HFFc6 (cell line): Measurements from ENCODE around the gene CD164L2. TPM values are rescaled to one million over a fixed set of nuclear protein-coding genes. Genes with fewer than 3 reads are reported as not detected.

Source experiments
- DNase-seq: peaks from one replicate; pipeline ENCODE4 v3.0.0-alpha.2; 2018
- H3K27ac Mint-ChIP-seq: 2 replicates; pipeline ENCODE4 v1.8.0; 2020; ENCODE audit warnings: mild to moderate bottlenecking, mixed read lengths
- H3K27me3 Mint-ChIP-seq: 2 replicates; pipeline ENCODE4 v1.8.0; 2021; ENCODE audit warnings: mild to moderate bottlenecking, moderate library complexity, mixed read lengths; ENCODE audit not compliant: insufficient read depth
- H3K36me3 Mint-ChIP-seq: 2 replicates; pipeline ENCODE4 v1.8.0; 2021; ENCODE audit warnings: low read depth, mixed read lengths
- H3K4me1 Mint-ChIP-seq: 2 replicates; pipeline ENCODE4 v1.8.0; 2020; ENCODE audit warnings: low read depth, mixed read lengths
- H3K4me3 Mint-ChIP-seq: 2 replicates; pipeline ENCODE4 v1.8.0; 2020; ENCODE audit warnings: mild to moderate bottlenecking, moderate library complexity, mixed read lengths
- H3K9me3 Mint-ChIP-seq: 2 replicates; pipeline ENCODE4 v1.8.0; 2020; ENCODE audit warnings: mild to moderate bottlenecking, mixed read lengths
- total RNA-seq, 6 experiments: library from RNA; stranded (reverse); fragmentation: NEBNext Ultra II Directional; extraction: Animal tissue kit (Norgen Biotek cat#: 25700); gene quantifications; 2 replicates in 1 of 6; 3 replicates in 5 of 6; pipeline ENCODE4 v1.2.3, GENCODE V29; 2021
- TF ChIP-seq, protein P1 (sequence below): fragments of 200-600 bp; sonication (generic); IDR thresholded peaks from 2 replicates; pipeline ENCODE4 v1.5.0; 2021; ENCODE audit warnings: antibody characterized with exemption, mild to moderate bottlenecking

Gene CD164L2
- total RNA-seq, 6 experiments from 2014 or later: not detected

DNA sequence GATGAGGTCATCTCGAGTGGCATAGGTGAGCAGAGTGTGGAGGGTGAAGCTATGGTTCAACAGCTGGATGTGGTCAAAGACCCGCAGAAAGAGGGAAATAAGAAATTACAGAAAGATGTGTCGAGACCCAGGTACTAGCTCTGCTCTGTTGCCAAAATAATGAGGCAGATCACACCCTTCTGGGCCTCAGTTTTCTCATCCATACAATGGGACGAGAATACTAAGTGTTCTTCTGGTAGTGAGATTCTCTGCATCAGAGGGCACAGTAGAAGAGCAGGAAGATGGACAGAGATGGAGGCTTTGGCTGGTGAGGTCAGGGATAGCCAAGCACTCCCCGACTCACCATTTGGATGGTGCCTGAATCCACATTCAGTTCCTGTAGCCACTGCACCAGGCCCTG is 27.4 kb downstream of the CD164L2 start:
- no peak for DNase-seq
- TF ChIP-seq, protein P1, sequence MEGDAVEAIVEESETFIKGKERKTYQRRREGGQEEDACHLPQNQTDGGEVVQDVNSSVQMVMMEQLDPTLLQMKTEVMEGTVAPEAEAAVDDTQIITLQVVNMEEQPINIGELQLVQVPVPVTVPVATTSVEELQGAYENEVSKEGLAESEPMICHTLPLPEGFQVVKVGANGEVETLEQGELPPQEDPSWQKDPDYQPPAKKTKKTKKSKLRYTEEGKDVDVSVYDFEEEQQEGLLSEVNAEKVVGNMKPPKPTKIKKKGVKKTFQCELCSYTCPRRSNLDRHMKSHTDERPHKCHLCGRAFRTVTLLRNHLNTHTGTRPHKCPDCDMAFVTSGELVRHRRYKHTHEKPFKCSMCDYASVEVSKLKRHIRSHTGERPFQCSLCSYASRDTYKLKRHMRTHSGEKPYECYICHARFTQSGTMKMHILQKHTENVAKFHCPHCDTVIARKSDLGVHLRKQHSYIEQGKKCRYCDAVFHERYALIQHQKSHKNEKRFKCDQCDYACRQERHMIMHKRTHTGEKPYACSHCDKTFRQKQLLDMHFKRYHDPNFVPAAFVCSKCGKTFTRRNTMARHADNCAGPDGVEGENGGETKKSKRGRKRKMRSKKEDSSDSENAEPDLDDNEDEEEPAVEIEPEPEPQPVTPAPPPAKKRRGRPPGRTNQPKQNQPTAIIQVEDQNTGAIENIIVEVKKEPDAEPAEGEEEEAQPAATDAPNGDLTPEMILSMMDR: no peak
- Mint-ChIP-seq H3K27me3 (no peaks in the 10 kb centered on the region; the same call in 1 of the 2 replicates), H3K9me3 (no peaks in the 10 kb centered on the region), H3K27ac (no peak overlapping the region), H3K4me1 (no peaks in the 10 kb centered on the region), H3K4me3 (no peak overlapping the region), H3K36me3 (peaks cover 28% of the 10 kb centered on the region)

DNA sequence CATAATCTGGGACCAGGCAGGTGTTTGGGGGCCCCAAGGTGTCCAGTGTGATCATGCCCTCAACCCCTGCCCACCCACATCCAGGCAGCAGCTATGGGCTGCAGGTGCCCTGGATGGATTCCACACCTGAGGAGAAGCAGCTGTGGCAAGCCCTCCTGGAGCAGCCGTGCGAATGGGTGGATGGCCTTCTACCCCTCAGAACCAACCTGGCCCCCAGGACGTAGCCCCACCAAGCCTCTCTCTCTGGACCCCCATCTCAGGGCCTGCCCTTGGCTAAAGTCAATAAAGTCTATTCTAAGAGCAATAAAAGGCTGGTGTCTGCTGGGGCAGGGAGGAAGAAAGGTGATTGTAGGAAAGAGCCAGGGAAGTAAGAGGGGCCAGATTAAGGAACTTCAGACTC is 29.5 kb downstream of the CD164L2 start:
- Mint-ChIP-seq H3K27ac (no peak overlapping the region), H3K36me3 (peaks cover 14% of the 10 kb centered on the region; the same call in 1 of the 2 replicates), H3K4me1 (no peaks in the 10 kb centered on the region), H3K9me3 (no peaks in the 10 kb centered on the region), H3K4me3 (no peak overlapping the region), H3K27me3 (no peaks in the 10 kb centered on the region; the same call in 1 of the 2 replicates)
- DNase-seq: no peak
- TF ChIP-seq, protein P1: no peak

DNA sequence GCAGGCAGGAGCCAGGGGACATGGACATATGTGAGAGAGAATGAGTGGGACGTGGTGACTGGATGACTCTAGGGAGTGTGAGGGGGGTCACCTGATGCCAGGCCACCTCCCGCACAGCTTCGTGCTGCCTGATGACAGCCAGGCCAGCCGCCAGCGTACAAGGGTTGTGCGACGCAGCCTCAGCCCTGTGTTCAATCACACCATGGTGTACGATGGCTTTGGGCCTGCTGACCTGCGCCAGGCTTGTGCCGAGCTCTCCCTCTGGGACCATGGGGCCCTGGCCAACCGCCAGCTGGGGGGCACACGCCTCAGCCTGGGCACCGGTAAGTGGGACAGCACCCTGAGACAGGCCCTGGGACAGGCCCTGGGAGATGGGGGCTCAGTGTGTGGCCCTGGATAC is 30.0 kb downstream of the CD164L2 start:
- TF ChIP-seq, protein P1: no peak
- Mint-ChIP-seq H3K4me3 (no peak overlapping the region), H3K27me3 (no peaks in the 10 kb centered on the region; the same call in 1 of the 2 replicates), H3K9me3 (no peaks in the 10 kb centered on the region), H3K4me1 (no peaks in the 10 kb centered on the region), H3K36me3 (peaks cover 14% of the 10 kb centered on the region; the same call in 1 of the 2 replicates), H3K27ac (no peak overlapping the region)
- DNase-seq: no peak

DNA sequence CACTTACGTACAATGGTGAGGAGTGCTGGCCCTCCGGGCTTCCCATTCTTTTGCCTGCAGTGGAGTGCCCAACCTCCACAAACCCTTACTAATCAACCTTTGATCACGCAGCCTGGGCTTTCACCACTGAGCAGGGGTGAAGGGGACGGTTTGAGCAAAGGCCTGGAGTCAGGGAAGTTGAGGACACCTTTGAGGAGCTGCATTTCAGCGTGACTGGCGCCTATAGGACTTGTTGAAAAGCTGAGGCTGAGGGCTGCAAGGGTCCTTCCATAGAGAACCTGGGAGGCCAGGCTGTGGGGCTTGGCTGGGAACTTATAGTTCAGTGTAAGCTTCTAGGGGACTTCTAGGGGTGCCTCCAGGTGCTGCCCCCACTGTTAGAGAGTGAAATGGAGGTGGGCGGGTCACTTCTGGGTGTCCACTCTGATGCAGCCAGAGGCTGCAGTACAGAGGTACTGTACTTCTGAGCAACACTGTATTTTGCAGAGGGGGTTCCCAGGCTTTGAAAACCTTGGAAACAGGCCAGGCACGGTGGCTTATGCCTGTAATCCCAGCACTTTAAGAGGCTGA is 31.5 kb downstream of the CD164L2 start:
- no peak overlapping the region for H3K4me3 Mint-ChIP-seq
- H3K36me3 Mint-ChIP-seq: peaks cover 10% of the 10 kb centered on the region; the same call in 1 of the 2 replicates
- H3K4me1 Mint-ChIP-seq: no peaks in the 10 kb centered on the region; the same call in 1 of the 2 replicates
- TF ChIP-seq, protein P1: no peak
- no peaks in the 10 kb centered on the region for H3K9me3 Mint-ChIP-seq
- peaks cover 3% of the 10 kb centered on the region; the same call in 1 of the 2 replicates for H3K27me3 Mint-ChIP-seq
- H3K27ac Mint-ChIP-seq: no peak overlapping the region
- DNase-seq: no peak

DNA sequence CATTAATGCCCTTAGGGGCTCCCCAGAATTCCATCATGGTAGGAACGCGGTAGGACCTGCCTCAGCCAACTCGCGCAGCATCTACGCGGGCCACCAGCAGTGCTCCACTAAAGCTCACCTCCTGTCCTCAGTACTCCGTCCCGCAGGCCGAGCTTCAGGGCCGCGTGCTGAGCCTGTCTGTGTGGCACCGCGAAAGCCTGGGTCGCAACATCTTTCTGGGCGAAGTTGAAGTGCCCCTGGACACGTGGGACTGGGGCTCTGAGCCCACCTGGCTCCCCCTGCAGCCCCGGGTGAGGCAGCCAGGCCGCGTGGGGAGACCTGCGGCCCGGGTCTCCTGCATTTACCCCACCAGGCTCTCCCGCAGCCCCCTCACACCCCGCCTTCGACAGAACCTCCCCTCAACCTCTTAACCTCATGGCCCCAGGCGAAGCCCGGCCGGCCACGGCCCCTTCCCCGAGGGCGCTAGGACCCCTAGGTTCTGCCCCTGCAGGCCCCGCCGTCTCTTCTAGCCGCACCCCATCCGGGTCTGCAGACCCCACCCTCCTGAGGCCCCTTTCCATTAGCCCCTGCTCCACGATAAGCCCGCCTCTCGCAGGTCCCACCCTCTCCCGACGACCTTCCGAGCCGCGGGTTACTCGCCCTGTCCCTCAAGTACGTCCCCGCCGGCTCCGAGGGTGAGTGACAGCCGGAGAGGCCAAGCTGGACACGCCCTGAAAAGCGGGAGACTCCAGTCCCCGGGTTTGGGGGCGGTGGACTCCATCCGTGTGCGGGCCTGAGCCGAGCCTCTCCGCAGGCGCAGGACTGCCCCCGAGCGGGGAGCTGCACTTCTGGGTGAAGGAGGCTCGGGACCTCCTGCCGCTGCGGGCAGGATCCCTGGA is 32.2 kb downstream of the CD164L2 start:
- Mint-ChIP-seq H3K4me1 (no peaks in the 10 kb centered on the region; the same call in 1 of the 2 replicates), H3K27me3 (peaks cover 3% of the 10 kb centered on the region; the same call in 1 of the 2 replicates), H3K9me3 (no peaks in the 10 kb centered on the region), H3K4me3 (no peak overlapping the region), H3K36me3 (peaks cover 9% of the 10 kb centered on the region; the same call in 1 of the 2 replicates), H3K27ac (no peak overlapping the region)
- no peak for DNase-seq
- TF ChIP-seq, protein P1: no peak
